MCF 10A (cell line): ENCODE data around the gene INTS1. TPM values are rescaled to one million over a fixed set of nuclear protein-coding genes. Genes with fewer than 3 reads are reported as not detected.
"Not testable (repeated sequence)": the region's sequence is repeated elsewhere in the genome, so short reads cannot be mapped to it uniquely, and the experiment has no call there.

Experiments
- BruUV-seq: library from RNA; stranded (reverse); fragments of 400-500 nt; replicated peaks from 2 replicates; lab custom pipeline; 2021; lab: Mats Ljungman, UMichigan
- CTCF ChIA-PET: fragments of 300-600 bp; sonication (Branson Sonifier 250); formaldehyde crosslinking; extraction: SDS; loops from one replicate; lab custom pipeline; 2021; ENCODE audit warnings: antibody characterized with exemption, inconsistent platforms; lab: Yijun Ruan, JAX
- POLR2A ChIA-PET: fragments of 300-600, 350-650 bp; sonication (Branson Sonifier 250); formaldehyde crosslinking; extraction: SDS; loops from one replicate; lab custom pipeline; 2020; ENCODE audit warnings: antibody characterized with exemption, inconsistent platforms; lab: Yijun Ruan, JAX
- DNase-seq: peaks from one replicate; pipeline ENCODE4 v3.0.0-alpha.2; 2018; ENCODE audit not compliant: unreplicated experiment
- H3K27ac Mint-ChIP-seq: one replicate; pipeline ENCODE4 v1.8.0; 2022; ENCODE audit warnings: mild to moderate bottlenecking, low read depth, mixed read lengths; ENCODE audit not compliant: unreplicated experiment
- H3K27me3 Mint-ChIP-seq: one replicate; pipeline ENCODE4 v1.8.0; 2022; ENCODE audit warnings: mixed read lengths; ENCODE audit not compliant: insufficient read depth, unreplicated experiment
- H3K36me3 Mint-ChIP-seq: one replicate; pipeline ENCODE4 v1.8.0; 2022; ENCODE audit warnings: mild to moderate bottlenecking, moderate library complexity, mixed read lengths; ENCODE audit not compliant: insufficient read depth, unreplicated experiment
- H3K4me1 Mint-ChIP-seq: one replicate; pipeline ENCODE4 v1.8.0; 2022; ENCODE audit warnings: mixed read lengths; ENCODE audit not compliant: insufficient read depth, unreplicated experiment
- H3K4me3 Mint-ChIP-seq: one replicate; pipeline ENCODE4 v1.8.0; 2022; ENCODE audit warnings: mild to moderate bottlenecking, moderate library complexity, mixed read lengths; ENCODE audit not compliant: unreplicated experiment
- H3K9me3 Mint-ChIP-seq: one replicate; pipeline ENCODE4 v1.8.0; 2022; ENCODE audit warnings: mixed read lengths; ENCODE audit not compliant: unreplicated experiment
- CTCF ChIP-seq: fragments of 200-600 bp; IDR thresholded peaks from one replicate; pipeline ENCODE4 v1.8.0; 2022; ENCODE audit warnings: antibody characterized with exemption, mild to moderate bottlenecking; ENCODE audit not compliant: unreplicated experiment
- intact Hi-C: fragments of 100-400 bp; cut with micrococcal nuclease; formaldehyde crosslinking; loops from 2 replicates; pipeline ENCODE4 v1.14.1; 2022
- total RNA-seq: library from RNA; stranded (reverse); gene quantifications from 2 replicates; pipeline ENCODE4 v1.2.3, GENCODE V29; 2022

INTS1 gene
- total RNA-seq, 1 experiment from 2014 or later: 86.3 TPM

GRCh38 chr7:1444925-1445322 lies 59.3 kb downstream of the INTS1 start:
- intact Hi-C loops: no loop called here
- no peaks in the 10 kb centered on the region for H3K9me3 Mint-ChIP-seq
- no peak overlapping the region for H3K27ac Mint-ChIP-seq
- TF ChIP-seq CTCF: no peak
- H3K36me3 Mint-ChIP-seq: no peaks in the 10 kb centered on the region
- BruUV-seq: no TSS peak
- CTCF ChIA-PET: interaction anchor here (1.3 kb wide), 1 partner anchor 13 kb away, joined by 6 read pairs; no protein-coding TSS in a partner anchor
- no peak overlapping the region for H3K4me3 Mint-ChIP-seq
- DNase-seq: no peak
- POLR2A ChIA-PET: no interaction called here
- peaks cover 5% of the 10 kb centered on the region for H3K4me1 Mint-ChIP-seq
- no peaks in the 10 kb centered on the region for H3K27me3 Mint-ChIP-seq

DNA sequence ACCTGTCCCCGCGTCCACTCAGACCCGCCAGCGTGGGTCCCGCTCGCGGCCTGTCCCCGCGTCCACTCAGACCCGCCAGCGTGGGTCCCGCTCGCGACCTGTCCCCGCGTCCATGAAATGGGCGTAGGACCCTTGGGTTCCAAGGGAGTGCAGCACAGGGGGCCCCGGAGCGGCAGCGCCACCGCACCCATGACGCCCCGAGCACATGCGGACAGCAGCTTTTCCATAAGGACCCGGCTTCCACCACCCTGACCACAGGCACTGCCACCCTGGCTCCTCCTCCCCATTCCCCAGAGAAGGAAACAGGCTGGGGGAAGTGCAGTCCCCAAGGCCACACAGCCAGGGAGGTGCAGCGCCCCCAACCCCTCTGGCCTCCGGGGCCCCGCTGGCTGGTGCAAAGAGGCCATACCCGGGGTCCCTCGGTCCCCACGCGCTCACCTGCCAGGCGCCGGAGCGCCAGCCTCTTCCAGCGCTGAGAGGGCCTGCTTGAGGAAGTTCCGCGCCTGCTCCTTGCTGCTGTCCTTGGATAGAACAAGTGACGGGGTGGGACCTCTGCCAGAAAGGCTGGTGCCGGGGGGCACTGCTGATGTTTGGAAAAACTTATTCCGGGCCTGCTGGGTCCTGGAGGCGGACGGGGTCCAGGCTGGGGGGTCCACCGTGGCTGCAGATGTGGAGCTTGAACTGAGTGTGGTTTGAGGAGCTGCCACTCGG lies 59.8 kb downstream of the INTS1 start:
- no peaks in the 10 kb centered on the region for H3K27me3 Mint-ChIP-seq
- ChIA-PET POLR2A (no interaction called here), CTCF (interaction anchor here (1.3 kb wide), 1 partner anchor 12 kb away, joined by 6 read pairs; no protein-coding TSS in a partner anchor)
- H3K27ac Mint-ChIP-seq: no peak overlapping the region
- intact Hi-C loops: no loop called here
- no peaks in the 10 kb centered on the region for H3K9me3 Mint-ChIP-seq
- DNase-seq: no peak
- peaks cover 5% of the 10 kb centered on the region for H3K4me1 Mint-ChIP-seq
- no peak for TF ChIP-seq CTCF
- no TSS peak for BruUV-seq
- no peak overlapping the region for H3K4me3 Mint-ChIP-seq
- no peaks in the 10 kb centered on the region for H3K36me3 Mint-ChIP-seq

- H3K4me3 Mint-ChIP-seq, BruUV-seq, H3K27ac Mint-ChIP-seq, H3K9me3 Mint-ChIP-seq, DNase-seq, H3K27me3 Mint-ChIP-seq, intact Hi-C loops, CTCF ChIA-PET, H3K36me3 Mint-ChIP-seq, POLR2A ChIA-PET, H3K4me1 Mint-ChIP-seq: not testable (repeated sequence)
These were observed 60.5 kb downstream of the INTS1 start for GRCh38 chr7:1443587-1444200.

GRCh38 chr7:1442355-1443124 lies 61.6 kb downstream of the INTS1 start:
- DNase-seq: no peak
- POLR2A ChIA-PET: no interaction called here
- CTCF ChIA-PET: no interaction called here
- Mint-ChIP-seq H3K4me1 (peaks cover 5% of the 10 kb centered on the region), H3K4me3 (no peak overlapping the region), H3K9me3 (no peaks in the 10 kb centered on the region), H3K27ac (no peak overlapping the region), H3K36me3 (no peaks in the 10 kb centered on the region), H3K27me3 (no peaks in the 10 kb centered on the region)
- no TSS peak for BruUV-seq
- TF ChIP-seq CTCF: no peak
- intact Hi-C loops: no loop called here
